HEK293 (cell line): ENCODE data around the gene APBA1.

ENCODE experiments used
- CTCF ChIA-PET: fragments of 350-600 bp; formaldehyde crosslinking; extraction: SDS; loops from one replicate; lab custom pipeline; 2021; ENCODE audit warnings: antibody characterized with exemption; lab: Yijun Ruan, JAX
- POLR2A ChIA-PET: fragments of 300-600 bp; formaldehyde crosslinking; extraction: SDS; loops from one replicate; lab custom pipeline; 2020; ENCODE audit warnings: antibody characterized with exemption, inconsistent platforms; lab: Yijun Ruan, JAX
- H3K27ac ChIP-seq: fragments of 200-500 bp; sonication (Bioruptor generic); 2 replicates; pipeline ENCODE4 v1.5.1; 2014; ENCODE audit warnings: low read depth, low read length, control low read depth, inconsistent platforms; ENCODE audit errors: extremely low read depth
- H3K36me3 ChIP-seq, 2 experiments: fragments of 200-500 bp in 1 of 2; sonication (Bioruptor generic) in 1 of 2; 1 replicate in 1 of 2; 2 replicates in 1 of 2; pipeline ENCODE4 v1.5.1; 2014 to 2017; ENCODE audit warnings: inconsistent platforms in 2 of 2, low read length in 2 of 2; ENCODE audit not compliant: control insufficient read depth in 2 of 2, insufficient read depth in 1 of 2
- H3K4me1 ChIP-seq: fragments of 200-500 bp; sonication (Bioruptor generic); 2 replicates; pipeline ENCODE4 v1.5.1; 2014; ENCODE audit warnings: mild to moderate bottlenecking, low read length, inconsistent platforms; ENCODE audit not compliant: control insufficient read depth, insufficient read depth
- H3K4me3 ChIP-seq: 2 replicates; pipeline ENCODE4 v1.5.1; 2011; ENCODE audit warnings: low read depth, mild to moderate bottlenecking, control low read depth, low read length, moderate library complexity
- H3K9me3 ChIP-seq: fragments of 200-500 bp; sonication (Bioruptor generic); 2 replicates; pipeline ENCODE4 v1.5.1; 2014; ENCODE audit warnings: low read depth, low read length, inconsistent platforms; ENCODE audit not compliant: control insufficient read depth, insufficient read depth
- KLF1 ChIP-seq: fragments of 450-650 bp; formaldehyde crosslinking; IDR thresholded peaks from 2 replicates; pipeline ENCODE4 v1.5.1; 2016; ENCODE audit warnings: missing biosample characterization, missing genetic modification characterization
- KLF17 ChIP-seq: fragments of 450-650 bp; formaldehyde crosslinking; IDR thresholded peaks from 2 replicates; pipeline ENCODE4 v1.5.1; 2016; ENCODE audit warnings: missing biosample characterization, missing genetic modification characterization
- KLF9 ChIP-seq: fragments of 450-650 bp; formaldehyde crosslinking; IDR thresholded peaks from 2 replicates; pipeline ENCODE4 v1.5.1; 2016; ENCODE audit warnings: missing biosample characterization, missing genetic modification characterization, low read depth
- REPIN1 ChIP-seq: fragments of 450-650 bp; formaldehyde crosslinking; IDR thresholded peaks from 2 replicates; pipeline ENCODE4 v1.5.1; 2017; ENCODE audit warnings: missing biosample characterization, missing genetic modification characterization, low read depth
- SCRT2 ChIP-seq: fragments of 450-650 bp; formaldehyde crosslinking; IDR thresholded peaks from 2 replicates; pipeline ENCODE4 v1.5.1; 2016; ENCODE audit warnings: missing biosample characterization, missing genetic modification characterization
- ZBTB7A ChIP-seq: fragments of 450-650 bp; formaldehyde crosslinking; IDR thresholded peaks from 2 replicates; pipeline ENCODE4 v1.5.1; 2016; ENCODE audit warnings: low read depth, missing biosample characterization, missing genetic modification characterization
- ZFHX2 ChIP-seq: fragments of 450-650 bp; formaldehyde crosslinking; conservative IDR thresholded peaks from 2 replicates; pipeline ENCODE4 v1.5.1; 2016; ENCODE audit warnings: missing biosample characterization, missing genetic modification characterization
- ZNF155 ChIP-seq: fragments of 450-650 bp; formaldehyde crosslinking; IDR thresholded peaks from 2 replicates; pipeline ENCODE4 v1.5.1; 2016; ENCODE audit warnings: missing biosample characterization, missing genetic modification characterization
- ZNF157 ChIP-seq: fragments of 450-650 bp; formaldehyde crosslinking; IDR thresholded peaks from 2 replicates; pipeline ENCODE4 v1.5.1; 2016; ENCODE audit warnings: missing biosample characterization, missing genetic modification characterization
- ZNF202 ChIP-seq: fragments of 450-650 bp; formaldehyde crosslinking; IDR thresholded peaks from 2 replicates; pipeline ENCODE4 v1.5.1; 2016; ENCODE audit warnings: missing biosample characterization, missing genetic modification characterization, borderline replicate concordance
- ZNF280C ChIP-seq: fragments of 450-650 bp; formaldehyde crosslinking; IDR thresholded peaks from 2 replicates; pipeline ENCODE4 v1.5.1; 2016; ENCODE audit warnings: missing biosample characterization, missing genetic modification characterization
- ZNF510 ChIP-seq: fragments of 450-650 bp; formaldehyde crosslinking; IDR thresholded peaks from 2 replicates; pipeline ENCODE4 v1.5.1; 2018; ENCODE audit warnings: mild to moderate bottlenecking, missing genetic modification characterization, missing biosample characterization; ENCODE audit not compliant: insufficient replicate concordance
- ZNF521 ChIP-seq: fragments of 450-650 bp; formaldehyde crosslinking; IDR thresholded peaks from 2 replicates; pipeline ENCODE4 v1.5.1; 2017; ENCODE audit warnings: missing biosample characterization, mild to moderate bottlenecking, missing genetic modification characterization
- ZNF600 ChIP-seq: fragments of 450-650 bp; formaldehyde crosslinking; IDR thresholded peaks from 2 replicates; pipeline ENCODE4 v1.5.1; 2016; ENCODE audit warnings: missing biosample characterization, missing genetic modification characterization
- ZNF621 ChIP-seq: fragments of 450-650 bp; formaldehyde crosslinking; IDR thresholded peaks from 2 replicates; pipeline ENCODE4 v1.5.1; 2017; ENCODE audit warnings: missing biosample characterization, missing genetic modification characterization
- ZNF629 ChIP-seq: fragments of 450-650 bp; formaldehyde crosslinking; IDR thresholded peaks from 2 replicates; pipeline ENCODE4 v1.5.1; 2017; ENCODE audit warnings: missing biosample characterization, missing genetic modification characterization
- ZNF654 ChIP-seq: fragments of 450-650 bp; formaldehyde crosslinking; IDR thresholded peaks from 2 replicates; pipeline ENCODE4 v1.5.1; 2016; ENCODE audit warnings: low read depth, missing biosample characterization, missing genetic modification characterization
- ZNF747 ChIP-seq: fragments of 450-650 bp; formaldehyde crosslinking; IDR thresholded peaks from 2 replicates; pipeline ENCODE4 v1.5.1; 2016; ENCODE audit warnings: missing biosample characterization, missing genetic modification characterization
- ZNF76 ChIP-seq: fragments of 450-650 bp; formaldehyde crosslinking; IDR thresholded peaks from 2 replicates; pipeline ENCODE4; 2016; ENCODE audit warnings: low read depth, missing biosample characterization, missing genetic modification characterization, borderline replicate concordance
- TF ChIP-seq, protein P1 (sequence below): fragments of 450-650 bp; formaldehyde crosslinking; IDR thresholded peaks from 2 replicates; pipeline ENCODE4 v1.5.1; 2016; ENCODE audit warnings: missing biosample characterization, missing genetic modification characterization
- TF ChIP-seq, protein P2 (sequence below): fragments of 450-650 bp; formaldehyde crosslinking; optimal IDR thresholded peaks from 2 replicates; pipeline ENCODE3; 2016; ENCODE audit warnings: missing biosample characterization, mild to moderate bottlenecking, missing genetic modification characterization

The APBA1 gene

DNA sequence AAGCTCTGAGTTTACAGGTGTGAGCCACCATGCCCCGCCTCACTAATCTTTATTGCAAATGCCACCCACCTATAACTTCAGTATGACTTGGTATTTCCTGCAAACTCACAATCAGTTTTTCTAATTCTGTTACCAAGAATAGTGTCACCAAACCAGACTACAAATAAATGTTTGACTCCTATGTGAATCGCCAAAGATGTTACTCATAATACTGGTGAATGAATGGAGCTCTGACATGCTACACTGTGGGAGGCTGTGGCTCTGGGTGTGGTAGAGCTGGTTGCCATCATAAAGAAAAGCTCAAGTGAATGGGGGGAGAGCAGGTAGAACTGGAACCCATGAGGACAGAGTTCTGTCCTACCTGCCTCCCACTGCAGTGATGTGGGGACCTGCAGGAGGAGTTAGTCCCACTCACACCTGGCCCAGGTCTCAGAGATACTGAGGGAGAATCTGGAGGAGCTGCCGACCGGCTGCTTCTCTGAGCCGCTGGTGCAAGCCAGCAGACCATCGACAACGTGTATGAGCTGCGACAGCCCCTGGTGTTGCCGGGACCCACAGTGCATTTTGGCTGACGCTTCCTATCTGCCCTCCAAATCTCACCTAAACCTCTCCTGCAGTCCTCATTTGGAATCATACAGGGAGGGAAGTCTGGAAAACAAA is 251.4 kb downstream of the APBA1 start:
- Histone ChIP-seq H3K4me1 (no peaks in the 10 kb centered on the region), H3K36me3 (no peaks in the 10 kb centered on the region), H3K4me3 (no peak overlapping the region), H3K27ac (no peak overlapping the region), H3K9me3 (no peaks in the 10 kb centered on the region)
- CTCF ChIA-PET: interaction anchor here (0.7 to 8.1 kb wide), 13 partner anchors 9 to 691 kb away, joined by 3 to 164 read pairs (median 9); no protein-coding TSS in a partner anchor
- POLR2A ChIA-PET: no interaction called here
- TF ChIP-seq ZNF157 (tag by site-specific recombination) (no peak), ZNF202 (tag by site-specific recombination) (no peak), SCRT2 (tag by site-specific recombination) (no peak), ZBTB7A (tag by site-specific recombination) (no peak), ZNF621 (tag by site-specific recombination) (no peak), ZFHX2 (tag by site-specific recombination) (no peak), KLF17 (no peak), ZNF600 (tag by site-specific recombination) (no peak)

GRCh38 chr9:69412741-69413150 is 259.4 kb downstream of the APBA1 start:
- Histone ChIP-seq H3K4me1 (no peaks in the 10 kb centered on the region), H3K27ac (no peak overlapping the region), H3K4me3 (no peak overlapping the region), H3K36me3 (no peaks in the 10 kb centered on the region), H3K9me3 (no peaks in the 10 kb centered on the region)
- peak; percentile 33; the same call in 1 of the 2 replicates for TF ChIP-seq ZNF654 (tag by site-specific recombination)
- no peak for TF ChIP-seq ZNF510 (tag by site-specific recombination)
- no peak for TF ChIP-seq SCRT2 (tag by site-specific recombination)
- TF ChIP-seq, protein P1, sequence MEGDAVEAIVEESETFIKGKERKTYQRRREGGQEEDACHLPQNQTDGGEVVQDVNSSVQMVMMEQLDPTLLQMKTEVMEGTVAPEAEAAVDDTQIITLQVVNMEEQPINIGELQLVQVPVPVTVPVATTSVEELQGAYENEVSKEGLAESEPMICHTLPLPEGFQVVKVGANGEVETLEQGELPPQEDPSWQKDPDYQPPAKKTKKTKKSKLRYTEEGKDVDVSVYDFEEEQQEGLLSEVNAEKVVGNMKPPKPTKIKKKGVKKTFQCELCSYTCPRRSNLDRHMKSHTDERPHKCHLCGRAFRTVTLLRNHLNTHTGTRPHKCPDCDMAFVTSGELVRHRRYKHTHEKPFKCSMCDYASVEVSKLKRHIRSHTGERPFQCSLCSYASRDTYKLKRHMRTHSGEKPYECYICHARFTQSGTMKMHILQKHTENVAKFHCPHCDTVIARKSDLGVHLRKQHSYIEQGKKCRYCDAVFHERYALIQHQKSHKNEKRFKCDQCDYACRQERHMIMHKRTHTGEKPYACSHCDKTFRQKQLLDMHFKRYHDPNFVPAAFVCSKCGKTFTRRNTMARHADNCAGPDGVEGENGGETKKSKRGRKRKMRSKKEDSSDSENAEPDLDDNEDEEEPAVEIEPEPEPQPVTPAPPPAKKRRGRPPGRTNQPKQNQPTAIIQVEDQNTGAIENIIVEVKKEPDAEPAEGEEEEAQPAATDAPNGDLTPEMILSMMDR: peak; percentile 43; the same call in 1 of the 2 replicates
- no peak for TF ChIP-seq KLF9 (tag by site-specific recombination)
- POLR2A ChIA-PET: no interaction called here
- CTCF ChIA-PET: interaction anchor here (0.5 to 1.6 kb wide), 9 partner anchors 10 to 507 kb away, joined by 3 to 21 read pairs (median 4); no protein-coding TSS in a partner anchor

GRCh38 chr9:69411931-69412740 is 260.0 kb downstream of the APBA1 start:
- no peak overlapping the region for H3K27ac ChIP-seq
- H3K36me3 ChIP-seq: no peaks in the 10 kb centered on the region
- TF ChIP-seq ZNF521 (tag by site-specific recombination) (no peak), REPIN1 (tag by site-specific recombination) (no peak), ZNF76 (tag by site-specific recombination) (no peak), ZNF629 (tag by site-specific recombination) (no peak), ZNF600 (tag by site-specific recombination) (no peak), ZNF155 (tag by site-specific recombination) (no peak), KLF1 (tag by site-specific recombination) (no peak), ZNF747 (tag by site-specific recombination) (no peak), ZNF280C (tag by site-specific recombination) (no peak)
- TF ChIP-seq, protein P2, sequence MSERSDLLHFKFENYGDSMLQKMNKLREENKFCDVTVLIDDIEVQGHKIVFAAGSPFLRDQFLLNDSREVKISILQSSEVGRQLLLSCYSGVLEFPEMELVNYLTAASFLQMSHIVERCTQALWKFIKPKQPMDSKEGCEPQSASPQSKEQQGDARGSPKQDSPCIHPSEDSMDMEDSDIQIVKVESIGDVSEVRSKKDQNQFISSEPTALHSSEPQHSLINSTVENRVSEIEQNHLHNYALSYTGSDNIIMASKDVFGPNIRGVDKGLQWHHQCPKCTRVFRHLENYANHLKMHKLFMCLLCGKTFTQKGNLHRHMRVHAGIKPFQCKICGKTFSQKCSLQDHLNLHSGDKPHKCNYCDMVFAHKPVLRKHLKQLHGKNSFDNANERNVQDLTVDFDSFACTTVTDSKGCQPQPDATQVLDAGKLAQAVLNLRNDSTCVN (tag by site-specific recombination): no peak
- no peaks in the 10 kb centered on the region for H3K9me3 ChIP-seq
- ChIA-PET CTCF (interaction anchor here (0.5 to 1.6 kb wide), 6 partner anchors 9 to 507 kb away, joined by 3 to 21 read pairs (median 3); no protein-coding TSS in a partner anchor), POLR2A (no interaction called here)
- H3K4me3 ChIP-seq: no peak overlapping the region
- no peaks in the 10 kb centered on the region for H3K4me1 ChIP-seq
